Medulla oblongata (tissue), 1 donor: Measurements from ENCODE around the gene GTF2H2C.
"Not testable (repeated sequence)": the region's sequence is repeated elsewhere in the genome, so short reads cannot be mapped to it uniquely, and the experiment has no call there.

Source experiments
- DNase-seq: peaks from one replicate; pipeline ENCODE4 v3.0.0-alpha.2; 2015; ENCODE audit errors: extremely low spot score

Gene GTF2H2C

DNA sequence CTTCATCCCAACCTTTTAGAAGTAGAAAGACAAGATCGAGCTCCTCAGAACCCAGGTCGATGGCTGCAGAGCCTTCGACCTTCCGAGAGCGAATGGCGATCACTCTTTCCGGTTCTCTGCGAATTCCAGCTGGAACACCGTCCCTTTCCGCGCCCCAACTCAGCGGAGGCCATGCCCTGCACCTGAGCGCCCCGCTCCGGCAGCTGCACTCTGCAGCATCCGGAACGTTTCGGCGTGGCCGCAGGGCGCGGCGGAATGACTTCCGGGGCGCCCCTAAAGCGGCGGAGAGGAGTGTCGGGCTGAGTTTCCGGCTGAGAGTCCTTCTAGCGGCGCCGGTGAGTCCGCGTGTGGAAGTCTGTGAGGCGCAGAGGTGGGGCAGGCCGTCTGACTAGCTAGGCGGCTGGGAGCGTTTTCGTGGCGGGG lies at the start of gene GTF2H2C:
GTF2H2C (plus strand) TSS at position 284 of the 423 bp plus-strand sequence. CDS start 4,942 bp downstream, outside the sequence.
- DNase-seq: peak; percentile 65

DNA sequence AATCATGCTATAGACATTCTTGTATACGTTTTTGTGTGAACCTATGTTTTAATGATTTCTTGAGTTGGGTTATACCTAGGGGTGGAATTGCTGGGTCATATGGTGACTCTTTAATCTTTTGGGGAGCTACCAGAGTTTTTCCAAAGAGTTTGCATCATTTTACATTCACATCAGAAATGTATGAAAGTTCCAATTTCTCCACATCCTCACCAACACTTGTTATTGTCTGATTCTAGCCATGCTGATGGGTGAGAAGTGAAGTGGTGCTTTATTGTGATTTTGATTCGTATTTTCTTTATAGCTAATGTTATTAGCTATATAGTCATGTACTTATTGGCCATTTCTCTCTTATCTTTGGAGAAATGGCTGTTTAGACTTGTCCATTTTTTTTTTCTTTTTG lies 49.3 kb upstream of the GTF2H2C start:
- no peak for DNase-seq

DNA sequence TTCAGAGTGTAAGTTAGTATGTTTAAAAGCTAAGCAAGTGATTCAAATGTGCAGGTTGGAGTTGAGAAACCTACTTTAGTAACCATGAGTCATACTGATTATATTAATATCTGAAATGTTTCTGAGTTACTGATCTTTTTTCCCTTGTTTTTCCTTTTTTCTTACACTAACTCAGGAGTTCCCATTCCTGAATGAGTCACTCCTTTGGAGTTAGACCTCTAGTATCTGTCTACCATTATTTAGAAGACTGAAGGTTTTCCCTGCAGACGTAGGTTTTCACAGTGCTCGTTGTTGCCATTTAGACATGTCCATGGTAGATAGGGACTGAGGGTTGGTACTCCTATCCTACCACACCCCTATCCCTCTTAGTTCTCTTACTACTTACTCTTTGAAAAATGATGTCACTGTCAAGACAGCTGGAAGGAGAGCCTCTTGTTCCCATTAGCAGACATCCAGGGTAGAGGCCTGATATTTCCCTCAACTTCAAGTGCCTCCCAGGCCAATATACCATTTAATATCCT lies 47.2 kb upstream of the GTF2H2C start:
- DNase-seq: no peak

DNA sequence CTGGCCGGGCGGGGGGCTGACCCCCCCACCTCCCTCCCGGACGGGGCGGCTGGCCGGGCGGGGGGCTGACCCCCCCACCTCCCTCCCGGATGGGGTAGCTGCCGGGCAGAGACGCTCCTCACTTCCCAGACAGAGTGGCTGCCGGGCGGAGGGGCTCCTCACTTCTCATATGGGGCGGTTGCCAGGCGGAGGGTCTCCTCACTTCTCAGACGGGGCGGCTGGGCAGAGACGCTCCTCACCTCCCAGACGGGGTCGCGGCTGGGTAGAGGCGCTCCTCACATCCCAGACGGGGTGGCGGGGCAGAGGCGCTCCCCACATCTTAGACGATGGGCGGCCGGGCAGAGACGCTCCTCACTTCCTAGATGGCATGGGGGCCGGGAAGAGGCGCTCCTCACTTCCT lies 44.4 kb upstream of the GTF2H2C start:
- DNase-seq: not testable (repeated sequence)

DNA sequence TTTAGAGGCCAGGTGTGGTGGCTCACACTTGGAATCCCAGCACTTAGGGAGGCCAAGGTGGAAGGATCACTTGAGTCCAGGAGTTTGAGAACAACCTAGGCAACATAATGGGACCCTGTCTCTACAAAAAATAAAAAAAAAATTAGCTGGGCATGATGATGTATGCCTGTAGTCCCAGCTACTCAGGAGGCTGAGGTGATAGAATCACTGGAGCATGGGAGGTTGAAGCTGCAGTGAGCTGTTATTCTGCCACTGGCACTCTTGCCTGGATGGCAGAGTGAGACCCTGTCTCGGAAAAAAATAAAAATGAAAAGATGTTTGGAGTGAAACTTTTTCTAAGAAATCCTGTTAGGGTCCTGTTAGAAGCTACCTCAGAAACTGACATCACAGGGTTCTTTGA lies 43.2 kb upstream of the GTF2H2C start:
- DNase-seq: no peak

DNA sequence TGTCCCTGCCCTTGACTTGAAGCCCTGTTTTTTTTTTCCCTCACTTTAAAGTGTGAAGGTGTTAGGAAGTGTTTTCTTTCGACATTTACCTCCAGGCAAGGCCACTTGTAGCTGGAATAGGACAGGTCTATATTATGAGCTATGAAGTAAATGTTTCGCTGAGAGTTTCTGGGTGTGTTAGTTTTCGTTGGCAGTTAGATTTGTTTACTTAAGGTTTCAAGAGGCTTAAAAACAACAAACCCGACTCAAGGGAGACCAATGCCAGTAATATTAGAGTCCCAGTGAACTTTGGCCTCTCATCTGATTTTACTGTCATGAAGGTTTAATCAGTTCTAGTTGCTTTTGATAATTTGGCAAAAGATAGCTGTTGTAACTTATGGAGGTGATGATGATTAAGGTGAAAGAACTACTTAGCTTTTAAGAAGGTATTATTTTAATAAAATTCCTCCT lies 42.2 kb upstream of the GTF2H2C start:
- no peak for DNase-seq

DNA sequence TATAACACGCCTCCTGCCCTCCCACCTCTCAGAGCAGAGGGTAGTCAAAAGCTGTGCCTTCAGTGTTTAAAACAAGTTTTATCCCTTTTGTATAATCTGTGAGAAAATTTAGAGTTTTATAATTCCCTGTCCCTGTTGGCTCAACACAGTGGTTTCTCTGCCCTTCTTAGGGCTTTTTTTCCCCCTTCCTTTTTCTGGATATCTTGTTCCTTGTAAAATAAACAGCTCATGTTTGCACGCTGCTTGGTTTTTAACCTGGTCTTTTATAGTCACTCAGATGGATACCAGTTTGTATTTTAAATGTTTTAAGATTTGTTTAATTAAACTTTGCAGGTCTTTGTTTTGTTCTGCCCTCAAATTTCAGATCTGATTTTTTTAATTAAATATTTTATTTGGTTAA lies 40.7 kb upstream of the GTF2H2C start:
- no peak for DNase-seq

DNA sequence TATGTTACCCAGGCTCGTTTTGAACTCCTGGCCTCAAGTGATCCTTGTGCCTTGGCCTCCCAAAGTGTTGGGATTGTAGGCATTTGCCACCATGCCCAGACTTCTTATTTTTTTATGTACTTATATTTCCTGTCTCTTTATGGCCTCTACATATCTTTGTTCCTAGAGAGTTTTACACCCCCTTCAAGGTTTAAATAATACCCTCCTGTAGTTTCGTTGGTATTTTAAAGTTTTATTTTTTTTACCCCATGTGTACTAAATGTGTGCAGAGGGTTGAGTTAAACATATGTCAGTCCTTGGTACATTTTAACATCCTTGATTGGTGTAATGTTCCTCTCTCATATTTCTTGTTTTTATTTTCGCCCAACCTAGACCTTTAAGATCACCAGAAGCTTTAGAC lies 38.0 kb upstream of the GTF2H2C start:
- DNase-seq: no peak

DNA sequence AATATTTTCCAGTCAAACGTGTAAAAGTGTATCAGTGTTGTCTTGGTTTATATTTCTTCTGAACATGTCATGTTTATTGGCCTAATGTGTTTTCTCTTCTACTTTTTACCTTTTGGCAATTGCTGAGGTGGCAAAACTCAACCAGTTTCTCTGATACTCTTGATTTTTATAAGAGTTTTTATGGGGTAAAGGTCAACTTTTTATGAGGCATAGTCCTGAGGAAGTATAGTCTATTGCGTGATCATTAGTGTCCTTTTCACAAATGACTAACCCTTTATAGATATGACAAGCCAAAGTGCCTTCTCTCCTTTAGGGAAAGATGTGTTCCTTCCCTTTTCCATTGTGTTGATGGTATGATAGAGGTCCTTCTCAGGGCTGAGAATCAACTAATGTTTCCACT lies 34.5 kb upstream of the GTF2H2C start:
- no peak for DNase-seq

DNA sequence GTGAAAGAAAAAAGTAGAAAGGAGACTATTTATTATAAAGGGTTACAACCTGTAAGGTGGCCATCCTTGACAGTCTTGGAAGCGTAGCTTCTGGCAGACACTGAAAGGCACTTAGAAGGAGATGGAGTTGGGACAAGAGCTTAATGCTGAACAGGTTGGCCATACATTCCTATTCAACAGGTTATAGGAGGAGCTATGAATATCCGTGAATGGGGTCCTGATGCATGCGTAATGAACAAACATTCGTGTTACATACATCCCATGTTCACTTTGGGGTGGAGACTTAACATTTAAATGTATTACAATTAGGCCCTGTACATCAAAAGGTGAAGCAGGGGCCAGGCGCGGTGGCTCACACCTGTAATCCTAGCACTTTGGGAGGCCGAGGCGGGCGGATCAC lies 33.3 kb upstream of the GTF2H2C start:
- DNase-seq: no peak

DNA sequence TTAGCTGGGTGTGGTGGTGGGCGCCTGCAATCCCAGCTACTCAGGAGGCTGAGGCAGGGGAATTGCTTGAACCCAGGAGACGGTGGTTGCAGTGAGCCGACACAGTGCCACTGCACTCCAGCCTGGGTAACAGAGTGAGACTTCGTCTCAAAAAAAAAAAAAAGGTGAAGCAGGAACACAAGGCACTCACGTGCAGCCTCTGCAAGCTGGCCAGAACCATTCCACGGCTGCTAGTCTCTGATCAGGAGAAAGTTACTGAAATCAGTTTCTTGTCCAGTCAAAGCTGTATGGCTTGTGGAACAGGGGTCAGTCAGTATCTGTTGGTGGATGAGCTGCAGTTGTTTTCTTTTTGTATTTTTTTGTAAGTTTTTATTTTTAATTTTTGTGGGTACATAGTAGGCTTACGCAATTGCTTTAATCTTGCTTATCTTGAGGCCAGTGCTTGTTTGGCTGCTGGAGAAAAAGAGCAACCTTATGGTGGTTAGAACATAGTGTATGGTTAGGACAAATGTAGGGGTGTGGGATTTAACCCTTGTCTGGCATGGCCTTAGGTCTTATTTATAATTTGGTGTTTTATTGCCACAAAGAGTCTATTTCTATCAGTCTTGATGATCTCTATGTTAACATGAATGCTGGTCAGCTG lies 32.7 kb upstream of the GTF2H2C start:
- no peak for DNase-seq

DNA sequence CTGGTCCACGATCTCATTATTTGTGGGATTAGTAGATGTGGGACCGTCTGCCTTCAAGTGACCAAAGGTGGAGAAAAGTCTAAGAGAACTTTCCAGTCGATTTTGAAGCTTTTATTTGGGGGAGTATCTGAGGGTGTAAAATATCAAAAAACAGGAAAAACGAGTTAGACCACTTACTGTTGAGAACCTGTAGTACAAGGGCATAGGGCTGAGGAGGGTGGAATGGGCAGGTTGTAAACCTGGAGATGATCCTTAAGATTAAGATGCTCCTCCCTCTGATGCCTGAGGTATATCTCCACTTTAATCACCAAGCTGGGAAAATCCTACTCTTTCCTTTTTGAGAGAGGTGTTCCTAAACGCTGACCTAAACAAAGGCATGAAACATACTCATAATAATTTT lies 32.0 kb upstream of the GTF2H2C start:
- DNase-seq: no peak

DNA sequence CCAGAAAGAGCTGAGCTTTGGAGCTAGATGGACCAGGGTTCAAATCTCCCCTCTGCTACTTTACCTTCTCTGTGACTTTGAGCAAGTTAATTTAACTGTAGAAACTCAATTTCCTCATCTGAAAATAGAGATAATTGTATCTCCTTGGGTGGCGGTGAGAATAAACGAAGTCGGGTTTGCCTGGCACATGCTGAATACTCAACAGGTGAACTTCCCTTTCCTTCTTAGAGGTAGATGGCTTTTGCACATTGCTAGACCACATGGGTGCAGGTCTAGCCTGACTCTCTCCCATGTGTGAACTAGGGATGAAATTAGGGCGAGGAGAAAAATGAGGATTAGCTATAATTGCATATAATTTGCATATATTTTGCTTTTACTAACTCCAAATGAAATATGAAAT lies 31.4 kb upstream of the GTF2H2C start:
- DNase-seq: no peak

DNA sequence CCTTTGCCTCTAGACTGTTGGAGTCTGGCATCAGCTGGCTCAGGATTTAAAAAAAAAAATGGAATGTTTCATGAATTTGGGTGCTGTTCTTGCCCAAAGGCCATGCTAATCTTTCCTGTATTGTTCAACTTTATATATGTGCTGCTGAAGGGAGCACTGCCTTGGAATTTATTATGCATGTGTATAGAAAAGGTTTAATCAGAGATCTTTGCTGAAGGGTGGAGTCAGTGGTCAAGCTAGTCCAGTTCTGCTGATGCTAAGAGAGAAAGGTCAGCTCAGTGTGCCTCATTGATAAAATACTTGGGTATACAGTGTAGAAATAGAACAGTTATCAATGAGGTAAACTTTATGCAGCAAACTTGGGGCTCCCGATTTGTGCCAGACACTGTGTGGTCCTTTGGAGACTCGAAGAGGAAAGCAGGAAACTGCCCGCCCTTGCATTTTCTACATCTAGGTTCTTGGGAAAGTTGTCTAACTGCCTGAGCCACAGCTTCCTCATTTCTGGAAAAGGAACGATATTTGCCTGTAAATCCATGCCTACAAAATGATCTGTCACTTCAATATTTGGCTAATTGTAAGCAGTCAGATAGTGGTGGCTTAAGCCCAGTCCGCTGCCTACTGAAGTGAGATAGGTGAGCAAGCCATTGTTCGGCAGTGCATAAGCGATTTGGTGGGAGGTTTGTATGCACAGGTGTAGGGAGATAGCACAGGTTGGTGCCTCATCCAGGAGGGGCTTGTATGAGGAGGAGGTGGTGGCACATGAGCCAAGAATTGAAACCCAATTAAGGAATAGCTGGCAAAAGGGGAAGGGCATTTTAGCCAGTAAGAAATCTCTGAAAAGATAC lies 29.2 kb upstream of the GTF2H2C start:
- no peak for DNase-seq

DNA sequence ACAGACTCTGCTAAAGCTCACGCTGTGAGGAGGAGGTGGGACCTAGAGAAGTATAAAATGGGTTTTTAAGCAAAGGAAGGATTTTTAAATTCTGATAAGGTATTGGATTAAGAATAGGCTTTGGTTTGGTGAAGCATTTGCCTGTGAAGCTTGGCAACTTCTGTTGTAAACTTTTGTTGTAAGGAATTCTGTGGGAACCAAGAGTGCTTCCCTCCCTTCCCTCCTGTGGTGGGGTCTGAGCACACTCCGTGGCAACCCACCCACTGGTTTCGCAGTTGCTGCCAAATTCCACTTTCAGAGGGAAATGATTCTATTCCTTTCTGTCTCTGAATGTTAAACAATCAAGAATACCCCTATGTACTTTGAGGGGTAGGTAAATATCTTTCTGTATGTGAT lies 28.6 kb upstream of the GTF2H2C start:
- no peak for DNase-seq

DNA sequence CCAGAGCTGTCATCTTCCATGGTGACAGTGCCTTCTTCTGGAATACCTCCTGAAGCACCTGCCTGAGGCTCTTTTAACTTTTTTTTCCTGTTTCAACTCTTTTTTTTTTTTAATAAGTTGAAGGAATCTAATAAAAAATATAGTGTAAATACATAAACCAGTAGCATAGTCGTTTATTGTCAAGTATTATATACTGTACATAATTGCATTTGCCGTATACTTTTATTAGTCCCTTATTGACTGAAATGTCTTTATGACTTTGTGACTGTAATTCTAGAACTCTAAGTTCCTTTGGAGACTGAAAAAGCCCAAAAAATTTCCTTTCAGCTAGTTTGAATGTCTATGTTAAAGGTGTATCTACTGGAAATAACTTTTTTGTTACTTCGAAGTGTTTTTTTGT lies 22.1 kb upstream of the GTF2H2C start:
- not testable (repeated sequence) for DNase-seq

DNA sequence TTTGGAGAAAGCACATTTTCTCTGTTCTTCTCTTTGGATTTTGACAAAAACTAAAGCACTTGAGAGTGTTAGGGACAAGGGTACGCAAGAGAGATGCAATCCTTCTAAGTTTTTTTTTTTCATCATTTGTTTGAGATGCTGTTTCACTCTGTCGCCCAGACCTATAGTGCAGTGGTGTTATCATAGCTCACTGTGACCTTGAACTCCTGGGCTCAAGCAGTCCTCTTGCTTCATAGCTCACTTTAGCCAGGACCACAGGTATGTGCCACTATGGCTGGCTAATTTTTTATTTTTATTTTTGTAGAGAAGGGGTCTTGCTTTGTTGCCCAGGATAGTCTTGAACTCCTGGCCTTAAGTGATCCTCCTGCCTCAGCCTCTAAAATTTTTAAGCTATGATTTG lies 21.3 kb upstream of the GTF2H2C start:
- DNase-seq: not testable (repeated sequence)

DNA sequence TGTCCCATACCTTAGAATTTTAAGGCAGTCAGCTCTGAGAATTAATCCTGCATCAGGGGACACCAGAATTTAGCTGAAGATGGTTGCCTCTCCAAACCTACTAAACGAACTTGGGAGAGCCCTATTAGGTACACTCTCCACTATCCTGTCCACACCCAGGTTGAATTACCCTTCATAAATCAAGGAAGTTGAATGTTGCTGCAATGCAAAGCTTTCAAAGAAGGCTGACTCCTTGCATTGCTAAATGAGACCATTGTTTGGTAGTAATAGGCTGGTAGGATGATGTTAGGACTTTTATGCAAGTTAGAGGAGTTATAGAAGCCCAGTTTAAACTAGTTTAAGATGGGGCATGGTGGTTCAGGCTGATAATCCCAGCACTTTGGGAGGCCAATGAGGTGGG lies 18.6 kb upstream of the GTF2H2C start:
- not testable (repeated sequence) for DNase-seq

DNA sequence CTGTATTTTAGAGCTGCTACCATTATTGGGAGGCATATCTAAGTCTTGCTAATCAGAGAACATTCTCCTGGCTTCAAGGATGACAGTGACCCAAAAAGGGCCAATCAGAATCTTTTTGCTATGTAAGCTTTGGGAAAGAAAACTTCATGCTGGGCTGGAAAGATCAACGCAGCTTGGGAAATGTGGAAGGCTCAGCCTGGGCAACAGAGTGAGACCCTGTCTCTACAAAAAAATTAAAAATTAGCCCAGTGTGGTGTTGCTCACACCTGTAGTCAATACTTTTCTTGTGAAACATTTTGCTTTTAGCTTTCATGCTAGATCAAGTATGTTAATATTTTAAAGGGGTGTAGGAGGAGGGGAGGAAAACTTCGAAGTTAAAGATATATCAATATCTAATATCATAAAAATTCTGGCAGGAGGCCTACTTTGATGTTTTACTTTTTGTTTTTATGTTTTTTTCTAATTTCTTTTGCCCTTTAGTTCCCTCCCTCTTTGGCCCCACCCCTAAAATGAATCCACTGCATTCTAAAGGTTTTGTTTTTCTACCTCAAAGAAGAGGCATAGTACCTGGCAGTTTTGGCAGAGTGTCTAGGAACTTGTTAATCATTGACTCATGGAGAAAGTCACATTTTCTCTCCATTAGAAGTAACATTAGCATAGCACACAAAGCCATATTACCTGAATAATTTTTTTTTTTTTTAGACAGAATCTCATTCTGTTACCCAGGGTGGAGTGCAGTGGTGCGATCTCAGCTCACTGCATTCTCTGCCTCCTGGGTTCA lies 17.0 kb upstream of the GTF2H2C start:
- not testable (repeated sequence) for DNase-seq

DNA sequence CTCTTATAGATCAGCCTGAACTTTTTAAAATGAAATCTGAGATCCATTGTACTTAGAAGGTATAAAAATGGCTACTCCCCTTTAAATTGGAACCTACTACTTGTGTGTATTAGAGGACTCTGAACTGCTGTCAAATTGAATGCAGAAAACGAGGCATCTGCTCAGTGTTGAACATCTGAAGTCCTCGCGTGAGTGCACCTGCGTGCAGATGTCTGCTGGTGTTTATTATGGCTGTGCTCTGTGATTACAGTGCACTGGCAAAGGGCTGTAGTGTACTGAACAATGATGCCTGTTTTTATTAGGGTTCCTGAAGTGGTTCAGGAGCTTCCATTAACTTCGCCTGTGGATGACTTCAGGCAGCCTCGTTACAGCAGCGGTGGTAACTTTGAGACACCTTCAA lies 15.4 kb upstream of the GTF2H2C start:
- DNase-seq: not testable (repeated sequence)

DNA sequence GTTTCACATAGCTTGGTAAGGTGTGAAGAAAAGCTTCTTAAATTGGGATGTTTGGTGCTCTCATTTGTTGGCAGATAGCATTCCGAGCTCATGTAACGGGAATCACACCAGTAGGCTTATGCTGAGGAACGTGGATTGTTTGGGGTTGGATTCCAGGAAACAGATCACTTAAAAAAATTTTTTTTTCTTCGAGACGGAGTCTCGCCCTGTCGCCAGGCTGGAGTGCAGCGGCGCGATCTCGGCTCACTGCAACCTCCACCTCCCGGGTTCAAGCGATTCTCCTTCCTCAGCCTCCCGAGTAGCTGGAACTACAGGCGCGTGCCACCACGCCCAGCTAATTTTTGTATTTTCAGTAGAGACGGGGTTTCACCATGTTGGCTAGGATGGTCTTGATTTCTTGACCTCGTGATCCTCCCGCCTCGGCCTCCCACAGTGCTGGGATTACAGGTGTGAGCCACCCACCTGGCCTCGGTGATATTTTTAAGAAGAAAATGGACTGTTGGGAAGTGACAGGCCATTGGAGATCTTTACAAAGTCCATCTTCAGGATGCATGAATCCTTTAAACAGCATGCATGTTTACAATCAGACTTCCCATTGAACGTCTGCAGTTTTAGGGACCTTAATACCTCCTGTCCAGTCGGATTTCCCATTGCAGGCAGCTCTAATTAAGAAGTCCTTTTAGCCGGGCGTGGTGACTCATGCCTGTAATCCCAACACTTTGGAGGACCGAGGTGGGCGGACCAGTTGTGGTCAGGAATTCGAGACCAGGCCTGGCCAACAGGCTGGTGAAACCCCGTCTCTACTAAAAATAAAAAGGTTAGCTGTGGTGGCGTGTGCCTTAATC lies 818 bp downstream of the GTF2H2C start:
- DNase-seq: not testable (repeated sequence)
